ENCODE measurements around the gene MVP.

- TF ChIP-seq TAF1 (IDR thresholded peaks at IDR 0.05; ENCODE audit: low read depth) (no peak), POLR2AphosphoS5 (IDR thresholded peaks at IDR 0.05) (no peak), EP300 (conservative IDR thresholded peaks at IDR 0.05; ENCODE audit: poor library complexity, severe bottlenecking) (no peak), EZH2 (IDR thresholded peaks at IDR 0.05; ENCODE audit: borderline replicate concordance, insufficient read depth, low read length, poor library complexity, severe bottlenecking) (no peak), RAD21 (conservative IDR thresholded peaks at IDR 0.05) (no peak)
- TF ChIP-seq, protein P1, sequence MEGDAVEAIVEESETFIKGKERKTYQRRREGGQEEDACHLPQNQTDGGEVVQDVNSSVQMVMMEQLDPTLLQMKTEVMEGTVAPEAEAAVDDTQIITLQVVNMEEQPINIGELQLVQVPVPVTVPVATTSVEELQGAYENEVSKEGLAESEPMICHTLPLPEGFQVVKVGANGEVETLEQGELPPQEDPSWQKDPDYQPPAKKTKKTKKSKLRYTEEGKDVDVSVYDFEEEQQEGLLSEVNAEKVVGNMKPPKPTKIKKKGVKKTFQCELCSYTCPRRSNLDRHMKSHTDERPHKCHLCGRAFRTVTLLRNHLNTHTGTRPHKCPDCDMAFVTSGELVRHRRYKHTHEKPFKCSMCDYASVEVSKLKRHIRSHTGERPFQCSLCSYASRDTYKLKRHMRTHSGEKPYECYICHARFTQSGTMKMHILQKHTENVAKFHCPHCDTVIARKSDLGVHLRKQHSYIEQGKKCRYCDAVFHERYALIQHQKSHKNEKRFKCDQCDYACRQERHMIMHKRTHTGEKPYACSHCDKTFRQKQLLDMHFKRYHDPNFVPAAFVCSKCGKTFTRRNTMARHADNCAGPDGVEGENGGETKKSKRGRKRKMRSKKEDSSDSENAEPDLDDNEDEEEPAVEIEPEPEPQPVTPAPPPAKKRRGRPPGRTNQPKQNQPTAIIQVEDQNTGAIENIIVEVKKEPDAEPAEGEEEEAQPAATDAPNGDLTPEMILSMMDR (IDR thresholded peaks at IDR 0.05; ENCODE audit: poor library complexity, severe bottlenecking): no peak
Observed at GRCh38 chr16:29802416-29802935, 17.8 kb upstream of the MVP start.

All from neural cell (in vitro differentiated cells).